Upper lobe of left lung (tissue), 4 donors: ENCODE measurements around the gene CDR2L.

Source experiments
- CTCF ChIP-seq, 6 experiments: fragments of 450-650 bp in 4 of 6; fragments of 200-600 bp in 2 of 6; sonication (generic) in 2 of 6; IDR thresholded peaks; one replicate each; pipeline ENCODE4 v1.5.1; 2016 to 2019; ENCODE audit warnings: antibody characterized with exemption in 6 of 6
- POLR2A ChIP-seq, 4 donors: fragments of 450-650 bp; IDR thresholded peaks; one replicate each; pipeline ENCODE4 v1.5.1; 2016 to 2017; ENCODE audit warnings: antibody characterized with exemption in 4 of 4, mild to moderate bottlenecking in 2 of 4

GRCh38 chr17:74999523-74999922 is 12.1 kb downstream of the CDR2L start:
- TF ChIP-seq CTCF (IDR thresholded peaks at IDR 0.05) (no peak), POLR2A (IDR thresholded peaks at IDR 0.05) (no peak)
